ENCODE results near the gene GJA5.
"Not testable (repeated sequence)": the region's sequence is repeated elsewhere in the genome, so short reads cannot be mapped to it uniquely, and the experiment has no call there.

DNA sequence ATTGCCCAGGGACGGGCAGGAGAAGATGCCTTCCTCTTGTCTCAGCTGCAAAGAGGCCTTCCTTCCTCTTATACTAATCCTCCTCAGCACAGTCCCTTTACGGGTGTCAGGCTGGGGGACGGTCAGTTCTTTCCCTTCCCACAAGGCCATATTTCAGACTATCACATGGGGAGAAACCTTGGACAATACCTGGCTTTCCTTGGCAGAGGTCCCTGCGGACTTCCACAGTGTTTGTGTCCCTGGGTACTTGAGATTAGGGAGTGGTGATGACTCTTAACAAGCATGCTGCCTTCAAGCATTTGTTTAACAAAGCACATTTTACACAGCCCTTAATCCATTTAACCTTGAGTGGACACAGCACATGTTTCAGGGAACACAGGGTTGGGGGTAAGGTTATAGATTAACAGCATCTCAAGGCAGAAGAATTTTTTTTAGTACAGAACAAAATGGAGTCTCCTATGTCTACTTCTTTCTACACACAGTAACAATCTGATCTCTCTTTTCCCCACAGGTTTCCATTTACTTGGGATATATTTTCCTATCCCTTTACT lies 26.0 kb downstream of the GJA5 start:
- TF ChIP-seq, protein P1, sequence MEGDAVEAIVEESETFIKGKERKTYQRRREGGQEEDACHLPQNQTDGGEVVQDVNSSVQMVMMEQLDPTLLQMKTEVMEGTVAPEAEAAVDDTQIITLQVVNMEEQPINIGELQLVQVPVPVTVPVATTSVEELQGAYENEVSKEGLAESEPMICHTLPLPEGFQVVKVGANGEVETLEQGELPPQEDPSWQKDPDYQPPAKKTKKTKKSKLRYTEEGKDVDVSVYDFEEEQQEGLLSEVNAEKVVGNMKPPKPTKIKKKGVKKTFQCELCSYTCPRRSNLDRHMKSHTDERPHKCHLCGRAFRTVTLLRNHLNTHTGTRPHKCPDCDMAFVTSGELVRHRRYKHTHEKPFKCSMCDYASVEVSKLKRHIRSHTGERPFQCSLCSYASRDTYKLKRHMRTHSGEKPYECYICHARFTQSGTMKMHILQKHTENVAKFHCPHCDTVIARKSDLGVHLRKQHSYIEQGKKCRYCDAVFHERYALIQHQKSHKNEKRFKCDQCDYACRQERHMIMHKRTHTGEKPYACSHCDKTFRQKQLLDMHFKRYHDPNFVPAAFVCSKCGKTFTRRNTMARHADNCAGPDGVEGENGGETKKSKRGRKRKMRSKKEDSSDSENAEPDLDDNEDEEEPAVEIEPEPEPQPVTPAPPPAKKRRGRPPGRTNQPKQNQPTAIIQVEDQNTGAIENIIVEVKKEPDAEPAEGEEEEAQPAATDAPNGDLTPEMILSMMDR (IDR thresholded peaks at IDR 0.05; ENCODE audit: extremely low read depth in 1 of 2, insufficient read depth in 1 of 2, low read depth in 1 of 2, low read length in 2 of 2): not testable (repeated sequence)
- not testable (repeated sequence) for TF ChIP-seq POLR2A (IDR thresholded peaks at IDR 0.05; ENCODE audit: low read depth, low read length); POLR2AphosphoS5 (IDR thresholded peaks at IDR 0.05; ENCODE audit: insufficient read depth, low read depth, low read length)
- TF ChIP-seq, protein P2, sequence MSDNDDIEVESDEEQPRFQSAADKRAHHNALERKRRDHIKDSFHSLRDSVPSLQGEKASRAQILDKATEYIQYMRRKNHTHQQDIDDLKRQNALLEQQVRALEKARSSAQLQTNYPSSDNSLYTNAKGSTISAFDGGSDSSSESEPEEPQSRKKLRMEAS (IDR thresholded peaks at IDR 0.05; ENCODE audit: insufficient read depth, insufficient read length): not testable (repeated sequence)
